NCI-H1092 treated with DMSO at 0.1 percent for 48 hours (cell line): ENCODE measurements around the gene MAGEB10.
"Not testable (repeated sequence)": the region's sequence is repeated elsewhere in the genome, so short reads cannot be mapped to it uniquely, and the experiment has no call there.

Experiments
- DNase-seq: peaks from one replicate; lab custom pipeline; 2025; lab: John Stamatoyannopoulos, UW

Gene MAGEB10, protein sequence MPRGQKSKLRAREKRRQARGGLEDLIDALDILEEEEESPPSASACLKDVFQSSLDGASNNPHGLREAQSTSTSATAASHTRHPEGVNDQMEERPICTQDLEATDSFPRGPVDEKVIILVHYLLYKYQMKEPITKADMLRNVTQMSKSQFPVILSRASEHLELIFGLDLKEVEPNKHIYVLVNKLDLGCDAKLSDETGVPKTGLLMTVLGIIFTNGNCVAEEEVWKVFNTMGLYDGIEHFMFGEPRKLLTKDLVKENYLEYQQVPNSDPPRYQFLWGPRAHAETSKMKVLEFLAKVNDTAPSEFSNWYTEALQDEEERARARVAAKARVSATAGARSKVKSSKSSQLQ

DNA sequence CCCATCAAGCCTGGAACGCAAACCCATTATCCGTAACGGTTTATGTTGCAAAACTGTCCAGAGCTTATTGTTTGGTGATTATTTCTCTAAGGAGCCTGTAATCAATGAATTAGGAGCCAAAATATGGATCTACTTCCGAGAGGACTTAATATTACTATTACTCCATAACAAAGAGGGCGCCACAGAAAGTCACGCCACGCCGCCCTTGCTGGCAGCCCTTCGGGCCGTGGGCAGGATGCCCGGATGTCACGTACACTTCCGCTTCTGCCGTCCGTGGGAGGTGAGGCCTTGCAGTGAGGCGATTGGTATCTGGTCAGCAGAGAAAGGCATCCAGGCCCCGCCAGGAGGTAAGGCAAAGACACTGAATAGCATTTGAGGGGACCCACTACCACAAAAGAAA lies at the start of gene MAGEB10:
Gene MAGEB10 (plus strand): TSS at position 301 of the 400 bp plus-strand sequence. CDS start 13,317 bp downstream, outside the sequence.
- no peak for DNase-seq

DNA sequence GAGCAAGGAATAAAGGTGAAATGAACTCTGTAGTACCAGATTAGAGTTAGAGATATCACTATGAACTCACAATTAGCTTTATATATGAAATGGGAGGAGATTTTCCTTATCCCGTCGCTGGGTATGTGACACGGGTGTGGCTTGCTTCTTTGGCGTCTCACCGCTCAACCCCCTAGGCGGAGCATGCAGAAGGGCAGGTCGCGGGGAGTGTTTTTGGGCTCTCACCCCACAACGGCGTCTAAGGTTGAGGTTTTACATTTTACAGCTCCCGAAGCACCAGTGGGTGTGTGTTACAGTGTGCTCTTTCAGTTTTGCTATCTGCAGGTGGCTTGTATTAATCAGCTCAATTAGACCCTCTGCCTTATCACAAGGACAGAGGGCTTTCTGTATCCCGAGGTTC lies 42.1 kb upstream of the MAGEB10 start:
- no peak for DNase-seq

DNA sequence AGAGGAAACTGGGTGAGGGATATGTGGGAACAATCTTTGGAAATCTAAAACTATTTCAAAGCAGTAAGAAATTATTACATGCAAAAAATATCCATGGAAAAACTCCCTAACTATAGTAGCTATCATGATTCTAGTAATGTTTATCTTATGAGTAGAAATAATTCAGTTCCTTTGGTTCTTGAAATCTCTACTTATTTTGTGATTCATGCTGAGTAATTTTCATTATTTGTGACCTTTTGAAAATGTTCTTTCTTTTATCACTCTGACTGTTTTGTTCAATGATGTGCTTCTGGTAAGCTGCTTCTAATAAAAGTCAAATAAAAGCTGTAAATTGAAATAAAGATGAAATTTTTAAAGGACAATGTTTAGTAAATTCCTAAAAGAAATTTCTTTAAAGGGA lies 40.4 kb upstream of the MAGEB10 start:
- DNase-seq, result no peak

DNA sequence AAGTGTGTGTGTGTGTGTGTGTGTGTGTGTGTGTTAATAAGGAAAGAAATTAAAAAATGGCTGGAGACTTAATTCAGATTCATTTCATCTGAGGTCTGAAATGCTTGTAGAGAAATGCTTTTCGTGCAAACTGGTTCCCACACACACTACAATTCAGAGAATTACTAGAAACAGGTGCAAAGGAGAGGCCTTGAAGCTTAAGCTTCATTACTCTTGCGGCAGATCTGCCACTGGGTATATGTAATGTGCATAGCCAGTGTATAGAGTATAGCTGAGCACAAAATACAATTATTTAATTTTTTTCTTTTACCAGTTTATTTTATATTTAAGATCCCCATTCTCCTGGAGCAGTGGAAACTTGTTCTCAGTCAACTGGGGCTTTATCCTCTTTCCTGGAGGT lies 31.8 kb upstream of the MAGEB10 start:
- DNase-seq, result no peak

DNA sequence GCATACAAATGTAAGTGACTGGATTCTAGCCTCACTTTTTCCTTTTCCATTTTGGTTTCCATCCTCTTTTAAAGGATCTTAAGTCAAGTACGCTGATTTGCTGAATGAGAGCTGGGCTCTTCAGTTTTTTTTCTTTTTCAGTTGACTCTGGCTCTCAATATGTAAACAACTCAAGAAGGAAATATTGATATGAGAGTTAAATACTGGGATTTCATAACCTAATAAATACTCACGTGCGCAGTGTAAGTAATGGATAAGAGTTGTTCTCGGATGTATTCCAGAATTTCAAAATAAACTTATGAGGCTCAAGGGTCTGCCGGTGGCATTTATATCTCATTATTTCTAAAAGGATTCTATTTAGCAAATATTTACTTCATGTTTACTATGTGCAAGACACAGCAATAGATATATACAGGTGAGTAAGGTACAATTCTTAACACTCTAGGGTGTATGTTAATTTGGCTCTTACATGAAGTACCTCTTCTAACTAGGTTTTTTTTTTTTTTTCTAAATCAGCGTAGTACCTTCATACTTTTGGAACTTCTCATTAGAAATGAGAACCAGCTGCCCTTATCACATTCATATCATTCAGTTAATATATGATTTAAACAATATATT lies 11.0 kb upstream of the MAGEB10 start:
- DNase-seq, result no peak

DNA sequence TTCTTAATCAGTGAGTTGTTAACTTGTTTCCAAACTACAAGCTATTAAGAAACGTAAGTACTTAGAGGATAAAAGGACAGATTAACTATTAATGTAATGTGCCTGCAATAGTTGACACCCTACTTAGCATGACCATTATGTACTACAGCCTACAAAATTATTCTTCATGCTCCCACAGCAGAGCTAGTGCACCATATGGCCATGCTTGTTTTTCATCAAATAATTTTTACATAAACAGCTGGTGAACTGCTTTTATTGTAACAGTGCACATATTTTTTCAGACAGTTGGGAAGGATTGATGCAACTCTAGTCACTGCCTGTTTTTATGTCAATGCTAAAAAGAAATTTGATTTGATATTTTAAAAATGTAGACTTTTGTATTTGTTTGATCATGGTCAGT lies 10.2 kb upstream of the MAGEB10 start:
- no peak for DNase-seq

DNA sequence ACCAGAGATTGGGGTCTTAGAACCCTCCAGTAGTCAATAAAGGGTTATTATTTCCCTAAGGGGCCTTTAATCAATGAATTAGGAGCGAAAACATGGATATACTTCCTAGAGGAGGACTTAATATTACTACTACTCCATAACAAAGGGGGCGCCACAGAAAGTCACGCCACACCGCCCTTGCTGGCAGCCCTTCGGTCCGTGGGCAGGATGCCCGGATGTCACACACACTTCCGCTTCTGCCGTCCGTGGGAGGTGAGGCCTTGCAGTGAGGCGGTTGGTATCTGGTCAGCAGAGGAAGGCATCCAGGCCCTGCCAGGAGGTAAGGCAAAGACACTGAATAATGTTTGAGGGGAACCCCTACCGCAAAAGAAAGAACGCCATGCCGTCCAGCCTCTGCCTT lies 436 bp downstream of the MAGEB10 start:
- DNase-seq, result no peak

DNA sequence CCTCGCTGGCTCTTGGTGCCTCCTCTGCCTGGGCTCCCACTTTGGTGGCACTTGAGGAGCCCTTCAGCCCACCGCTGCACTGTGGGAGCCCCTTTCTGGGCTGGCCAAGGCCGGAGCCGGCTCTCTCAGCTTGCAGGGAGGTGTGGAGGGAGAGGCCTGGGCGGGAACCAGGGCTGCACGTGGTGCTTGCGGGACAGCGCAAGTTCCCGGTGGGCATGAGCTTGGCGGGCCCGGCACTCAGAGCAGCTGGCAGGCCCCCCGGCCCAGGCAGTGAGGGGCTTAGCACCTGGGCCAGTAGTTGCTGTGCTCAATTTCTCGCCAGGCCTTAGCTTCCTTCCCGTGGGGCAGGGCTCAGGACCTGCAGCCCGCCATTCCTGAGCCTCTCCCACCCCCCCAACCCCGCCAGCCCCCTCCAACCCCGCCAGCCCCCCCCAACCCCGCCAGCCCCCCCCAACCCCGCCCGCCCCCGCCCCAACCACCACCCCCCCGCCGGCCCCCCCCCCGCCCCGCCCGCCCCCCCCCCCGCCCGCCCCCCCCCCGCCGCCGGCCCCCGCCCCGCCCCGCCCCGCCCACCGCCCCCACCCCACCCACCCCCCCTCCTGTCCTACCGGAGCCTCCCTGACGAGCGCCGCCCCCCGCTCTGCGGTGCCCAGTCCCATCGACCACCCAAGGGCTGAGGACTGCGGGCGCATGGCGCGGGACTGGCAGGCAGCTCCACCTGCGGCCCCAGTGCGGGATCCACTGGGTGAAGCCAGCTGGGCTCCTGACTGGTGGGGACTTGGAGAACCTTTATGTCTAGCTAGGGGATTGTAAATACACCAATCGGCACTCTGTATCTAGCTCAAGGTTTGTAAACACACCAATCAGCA lies 1.4 kb downstream of the MAGEB10 start:
- not testable (repeated sequence) for DNase-seq

DNA sequence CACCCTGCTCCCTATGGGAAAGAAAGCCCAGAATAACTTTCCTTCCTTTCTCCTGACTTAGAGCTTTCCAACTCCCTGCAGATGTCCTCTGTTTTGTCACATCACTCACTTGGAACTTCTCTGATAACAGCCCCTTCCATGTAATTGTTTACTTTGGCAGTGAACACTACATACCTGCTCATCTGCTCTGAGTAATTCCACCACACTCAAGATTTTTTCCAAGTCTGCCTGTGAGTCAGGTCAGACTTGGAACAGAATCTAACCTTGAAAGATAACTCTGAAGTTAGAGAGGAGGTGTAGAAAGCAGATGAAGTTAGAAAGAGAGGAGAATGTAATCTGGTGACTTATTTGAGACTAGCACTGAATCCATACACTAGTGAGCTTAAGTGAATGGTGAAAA lies 7.4 kb downstream of the MAGEB10 start:
- no peak for DNase-seq

DNA sequence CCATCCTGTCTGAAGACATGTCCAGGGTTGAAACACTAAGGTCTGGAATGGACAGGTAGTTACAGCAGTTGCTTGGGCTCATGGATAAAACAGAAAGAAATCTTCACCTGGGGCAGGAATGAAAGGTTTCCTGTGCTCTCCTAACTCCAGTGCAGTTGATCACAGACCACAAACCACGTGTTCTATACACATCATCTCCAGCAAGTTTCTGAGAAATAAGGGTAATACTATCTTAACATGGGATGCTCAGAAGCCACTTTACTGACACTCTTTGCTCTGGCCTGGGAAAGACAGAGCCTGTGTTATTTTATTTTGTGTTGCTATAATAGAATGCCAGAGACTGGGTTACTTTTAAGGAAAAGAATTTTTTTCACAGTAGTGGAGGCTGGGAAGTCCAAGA lies 16.0 kb downstream of the MAGEB10 start:
- DNase-seq, result no peak

DNA sequence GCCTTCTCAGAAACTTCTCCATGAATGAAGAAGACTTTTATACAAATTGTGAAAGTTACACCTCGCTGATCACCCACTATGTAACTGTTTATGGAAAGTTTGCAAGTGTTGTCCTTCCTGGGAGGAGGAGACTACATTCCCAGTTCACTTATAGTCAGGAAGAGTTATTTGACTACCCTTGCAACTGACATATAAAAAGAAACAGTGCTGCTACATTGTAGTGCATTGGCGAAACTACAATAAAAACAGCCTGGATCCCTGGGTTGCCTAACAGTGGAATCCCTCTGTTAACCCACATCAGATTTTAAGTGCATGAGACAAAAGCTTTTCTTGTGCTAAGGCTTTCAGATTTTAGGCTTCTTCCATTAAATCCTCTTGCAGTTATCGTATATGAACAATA lies 30.4 kb downstream of the MAGEB10 start:
- DNase-seq, result no peak

DNA sequence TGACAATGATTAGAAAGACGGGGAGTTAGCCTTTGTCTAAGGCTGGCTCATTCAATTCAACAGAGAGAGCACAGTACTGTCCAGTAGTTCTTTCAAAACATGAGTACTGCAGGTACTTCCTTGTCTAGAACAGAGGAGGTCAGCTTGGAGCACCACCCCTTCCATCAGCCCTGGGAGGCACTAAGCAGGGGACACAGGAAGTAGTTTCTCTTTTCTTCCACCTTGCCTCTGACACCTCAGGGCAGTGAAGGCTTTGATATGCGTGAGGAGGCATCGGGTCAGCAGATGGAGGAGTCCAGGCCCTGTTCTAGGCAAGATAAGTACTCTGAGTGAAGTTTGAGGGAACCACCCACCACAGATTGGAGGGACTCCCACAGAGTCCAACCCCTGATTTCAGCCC lies 33.1 kb downstream of the MAGEB10 start:
- no peak for DNase-seq

DNA sequence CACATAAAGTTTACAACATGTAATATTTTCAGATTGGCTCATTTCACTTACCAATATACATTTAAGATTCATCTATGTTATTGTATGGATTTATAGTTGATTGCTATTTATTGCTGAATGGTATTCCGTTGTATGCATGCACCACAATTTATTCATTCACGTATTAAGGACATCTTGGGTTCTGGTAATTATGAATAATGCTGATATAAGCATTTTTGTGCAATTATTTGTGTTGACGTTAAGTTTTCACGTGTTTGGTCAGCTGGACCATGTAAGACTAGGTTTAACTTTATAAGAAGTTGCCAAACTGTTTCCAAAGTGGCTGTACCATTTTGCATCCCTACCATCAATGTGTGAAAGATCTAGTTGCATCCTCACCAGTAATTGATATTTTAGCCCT lies 35.1 kb downstream of the MAGEB10 start:
- DNase-seq, result no peak

DNA sequence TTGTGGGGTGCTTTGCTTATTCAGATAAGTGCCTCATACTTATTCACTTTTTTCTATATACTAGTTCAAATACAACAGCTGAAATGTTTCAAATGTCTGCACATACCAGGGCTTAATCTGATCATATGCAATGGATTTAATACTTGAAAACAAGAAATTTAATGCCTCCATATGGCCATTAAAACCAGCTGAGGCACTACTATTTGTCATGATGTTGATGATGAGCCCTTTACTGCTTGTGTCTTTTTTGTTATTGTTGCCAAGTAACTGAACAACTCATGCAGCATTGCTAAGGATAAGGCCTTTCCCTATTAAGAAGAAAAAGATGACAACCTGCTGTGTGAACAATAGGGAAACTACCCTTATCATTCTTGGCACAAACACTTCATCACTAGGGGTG lies 52.5 kb downstream of the MAGEB10 start:
- no peak for DNase-seq

DNA sequence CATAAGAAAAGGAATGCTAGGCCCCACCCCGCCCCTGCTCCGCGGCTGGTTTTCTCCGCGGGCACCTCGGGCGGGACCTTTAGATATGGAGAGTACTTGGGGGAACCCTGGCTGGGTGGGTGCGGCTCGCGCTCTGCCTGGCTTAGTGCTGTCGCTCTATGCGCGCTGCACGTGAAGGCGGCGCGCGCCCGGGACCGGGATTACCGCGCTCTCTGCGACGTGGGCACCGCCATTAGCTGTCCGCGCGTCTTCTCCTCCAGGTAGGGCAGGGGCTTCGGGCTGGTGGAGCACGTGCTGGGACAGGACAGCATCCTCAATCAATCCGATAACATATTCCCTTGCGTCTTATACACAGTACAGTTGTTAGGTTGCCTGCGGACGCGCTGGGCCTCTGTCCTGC lies 56.0 kb downstream of the MAGEB10 start:
- DNase-seq, result no peak
